SK-N-DZ (cell line): Measurements from ENCODE around the gene SALL1. TPM values are rescaled to one million over a fixed set of nuclear protein-coding genes. Genes with fewer than 3 reads are reported as not detected.
A peak's percentile ranks its signal among the peaks of the same experiment; 100 is the strongest.

Source experiments
- DNase-seq: peaks from one replicate; pipeline ENCODE4 v3.0.0-alpha.2; 2015; ENCODE audit warnings: low spot score
- polyA plus RNA-seq, 2 experiments: library from polyadenylated mRNA; depleted of rRNA; stranded (reverse); fragments of >200 nt; gene quantifications; 2 replicates each; pipeline ENCODE4 v1.2.3, GENCODE V29; 2014

The SALL1 gene
- polyA plus RNA-seq (2014; cell fraction: cytosol; rRNA removed) = 0.29 and 0.39 TPM in 2 replicates
- polyA plus RNA-seq (2014; cell fraction: nucleus; rRNA removed) = 0.09 and 1.2 TPM in 2 replicates

GRCh38 chr16:51150888-51151320 is at the start of gene SALL1:
Gene SALL1, minus strand, starts transcription at chr16:51151270. Its CDS starts 29 bp downstream, at chr16:51151241.
- peak; percentile 9 for DNase-seq

GRCh38 chr16:51200793-51201192 is 49.7 kb upstream of the SALL1 start:
- no peak for DNase-seq

DNA sequence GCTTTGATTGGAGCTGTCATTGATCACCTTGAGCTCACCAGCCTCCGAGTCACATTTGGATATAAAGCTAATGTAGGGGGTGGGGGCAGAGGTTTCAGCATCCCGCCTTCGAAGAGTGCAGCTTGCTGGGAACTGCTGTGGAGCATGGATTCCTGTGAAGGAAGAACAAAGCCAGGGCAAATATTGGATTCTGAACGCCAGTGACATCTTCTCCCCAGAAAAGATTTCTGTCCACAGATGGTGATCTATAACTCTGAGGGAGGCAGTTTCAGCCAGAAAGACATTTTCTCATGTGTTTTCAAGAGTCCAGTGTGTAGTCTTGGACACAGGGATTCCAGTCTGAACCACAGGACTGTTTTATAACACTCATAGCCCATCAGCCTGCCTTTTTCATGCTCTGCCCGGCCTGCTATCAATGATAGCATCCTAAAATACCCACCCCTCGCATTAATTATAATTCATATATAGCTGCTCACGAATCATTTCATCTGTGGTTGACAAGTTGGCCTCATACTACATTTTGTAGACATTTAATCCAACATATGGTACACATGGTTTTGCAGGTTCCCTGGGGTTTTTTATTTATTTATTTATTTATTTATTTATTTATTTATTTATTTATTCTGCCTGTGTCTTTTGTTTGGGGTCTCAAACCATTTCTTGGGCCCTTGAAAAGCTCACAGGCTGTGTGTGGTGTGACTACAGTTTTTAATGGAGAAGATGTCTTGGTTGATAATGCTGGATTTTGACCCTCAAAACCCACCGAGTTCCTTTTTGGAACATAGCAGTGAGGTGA is 47.1 kb upstream of the SALL1 start:
- DNase-seq = no peak

- DNase-seq = no peak
Observed at GRCh38 chr16:51193879-51194278, 42.8 kb upstream of the SALL1 start.

DNA sequence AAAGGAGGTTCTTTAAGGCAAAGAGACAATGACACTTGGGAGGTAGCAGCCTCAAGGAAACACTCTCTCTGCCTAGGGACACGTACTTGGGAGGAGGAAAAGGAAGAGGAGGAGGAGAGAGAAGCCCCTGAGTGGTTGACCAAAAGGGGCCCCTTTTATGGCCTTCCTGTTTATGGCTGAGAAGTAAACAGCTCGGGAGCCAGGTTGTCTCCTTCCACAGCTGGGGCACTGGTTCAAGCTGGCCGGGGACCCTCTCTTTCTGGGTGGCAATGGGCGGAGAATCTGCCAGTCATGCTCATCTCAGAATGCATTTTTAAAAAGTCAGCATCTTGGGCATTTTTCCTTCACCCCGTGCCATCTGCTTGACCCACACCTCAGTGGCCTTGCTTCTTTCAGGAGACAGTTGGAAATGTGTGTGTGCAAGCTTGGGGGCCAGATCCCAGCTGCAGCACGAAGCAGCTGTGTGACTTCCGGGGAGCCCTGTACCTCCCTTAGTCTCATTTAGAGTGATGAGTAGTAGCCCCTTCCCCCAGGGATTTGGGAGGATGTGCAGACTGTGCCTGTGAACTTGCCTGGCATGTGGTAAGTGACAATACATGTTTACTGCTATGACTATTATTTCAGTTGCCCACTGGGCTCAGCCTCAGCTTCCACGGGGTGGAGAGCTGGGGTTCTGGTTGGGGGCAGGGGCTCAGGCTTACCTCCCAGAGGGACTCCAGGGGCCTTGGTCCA is 33.8 kb upstream of the SALL1 start:
- no peak for DNase-seq

- DNase-seq = no peak
Observed at GRCh38 chr16:51181503-51181811, 30.4 kb upstream of the SALL1 start.

- DNase-seq = no peak
Observed at GRCh38 chr16:51180719-51181502, 29.8 kb upstream of the SALL1 start.

DNA sequence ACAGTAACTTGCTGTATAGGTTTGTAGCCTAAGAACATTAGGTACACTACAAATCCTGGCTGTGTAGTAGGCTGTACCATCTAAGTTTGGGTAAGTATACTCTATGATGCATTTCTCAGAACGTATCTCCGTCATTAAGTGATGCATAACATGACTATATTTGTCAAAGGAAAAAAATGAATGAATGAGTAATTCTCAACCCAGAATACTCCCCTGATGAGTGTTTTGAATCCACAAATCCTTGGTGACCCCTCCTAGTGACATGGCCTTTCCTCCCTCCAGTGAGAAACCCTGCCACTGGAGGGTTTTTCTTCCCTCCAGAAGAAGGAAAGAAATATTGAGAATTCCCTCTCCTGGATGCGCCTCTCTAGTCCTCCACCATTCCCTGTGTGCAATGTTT is 24.0 kb upstream of the SALL1 start:
- DNase-seq = no peak

- DNase-seq = no peak
Observed at GRCh38 chr16:51172368-51172767, 21.3 kb upstream of the SALL1 start.

DNA sequence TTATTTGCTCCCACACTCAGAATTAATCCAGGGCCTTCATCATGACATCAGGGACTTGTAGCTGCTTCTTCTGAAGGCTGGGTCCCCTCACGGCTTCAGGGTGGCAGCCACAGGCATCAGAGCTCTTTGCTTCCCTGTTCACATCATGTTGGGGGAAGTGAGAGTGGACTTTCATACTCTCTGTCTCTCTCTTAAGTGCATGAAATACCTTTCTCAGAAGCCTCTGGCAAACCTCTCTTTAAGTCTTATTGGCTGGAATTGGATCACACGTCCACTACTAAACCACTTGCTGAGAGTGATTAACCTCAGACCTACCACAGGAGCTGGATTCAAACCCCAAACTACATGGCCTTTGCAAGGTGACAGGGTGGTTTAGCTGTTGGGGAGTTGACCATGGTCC is 17.7 kb upstream of the SALL1 start:
- DNase-seq = no peak

GRCh38 chr16:51167170-51167895 is 16.3 kb upstream of the SALL1 start:
- no peak for DNase-seq

DNA sequence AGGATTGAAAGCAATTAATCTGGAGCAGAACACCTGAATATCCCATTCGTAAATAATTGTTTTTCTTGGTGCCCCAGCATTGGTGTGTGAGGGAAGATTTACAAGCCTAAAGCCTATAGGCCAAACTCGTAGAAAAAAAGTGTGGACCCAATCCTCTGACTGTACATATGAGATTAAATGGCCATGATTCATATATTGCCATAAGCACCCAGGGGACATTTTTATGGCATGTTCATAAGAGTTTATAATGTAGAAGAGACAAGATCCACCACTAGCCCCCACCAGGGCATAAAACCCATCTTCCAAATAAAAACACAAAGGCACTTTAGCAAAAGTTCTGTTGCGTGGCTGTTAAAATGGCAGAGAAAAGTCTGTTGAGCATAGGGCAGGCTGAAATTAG is 15.5 kb upstream of the SALL1 start:
- DNase-seq = no peak

- DNase-seq = no peak
Observed at GRCh38 chr16:51166091-51166490, 15.0 kb upstream of the SALL1 start.

GRCh38 chr16:51165043-51165442 is 14.0 kb upstream of the SALL1 start:
- DNase-seq = no peak

- DNase-seq = no peak
Observed at GRCh38 chr16:51164574-51164973, 13.5 kb upstream of the SALL1 start.

DNA sequence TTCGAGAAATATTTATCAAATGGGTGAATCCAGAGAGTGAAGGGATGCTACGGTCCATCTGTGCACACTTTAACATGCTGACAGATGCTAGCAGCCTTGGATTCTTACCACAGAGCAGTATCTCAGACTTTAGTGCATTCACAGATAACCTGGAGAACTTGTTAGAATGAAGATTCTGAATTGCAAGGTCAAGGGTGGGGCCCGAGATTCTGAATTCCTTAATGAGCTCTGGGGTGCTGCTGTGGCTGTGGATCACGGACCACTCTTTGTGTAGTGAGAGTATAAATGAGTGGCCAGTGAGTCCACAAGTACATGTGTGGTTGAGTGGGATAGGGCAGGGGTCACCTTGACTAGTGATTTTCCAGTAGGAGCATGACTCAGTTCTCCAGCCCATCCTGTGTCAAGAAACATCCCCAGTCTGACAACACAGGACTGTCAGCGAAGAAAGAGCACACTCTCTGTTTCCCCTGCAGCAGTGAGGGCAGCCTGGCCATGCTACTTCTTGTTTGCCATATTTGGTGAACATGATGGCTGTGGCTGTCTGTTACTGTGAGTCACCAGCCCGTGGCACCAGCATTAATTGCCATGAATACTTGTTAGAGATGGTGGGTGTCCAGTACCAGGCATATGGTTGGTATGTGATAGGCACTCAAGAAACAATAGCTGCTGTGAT is 13.0 kb upstream of the SALL1 start:
- no peak for DNase-seq

DNA sequence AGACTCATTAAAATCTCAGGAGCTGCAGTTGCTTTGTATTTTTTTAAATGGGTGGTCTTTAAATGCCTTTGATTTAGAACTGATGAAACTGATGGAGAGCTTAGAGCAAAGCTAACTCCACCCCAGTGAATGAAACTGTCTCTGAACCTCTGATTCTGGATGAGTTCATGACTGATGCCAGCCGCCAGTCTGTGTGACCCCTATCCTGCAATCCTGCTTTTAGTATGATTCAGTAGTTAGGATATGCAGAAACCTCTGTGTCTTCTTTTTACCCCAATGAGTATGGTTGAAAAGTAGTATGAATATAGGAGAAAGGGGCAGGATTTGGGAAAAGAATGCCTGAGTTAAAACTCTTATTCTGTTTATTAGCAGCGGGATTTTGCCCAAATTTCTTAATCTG is 12.3 kb upstream of the SALL1 start:
- no peak for DNase-seq

- no peak for DNase-seq
Observed at GRCh38 chr16:51161440-51162195, 10.5 kb upstream of the SALL1 start.

- DNase-seq = no peak
Observed at GRCh38 chr16:51159865-51160264, 8.8 kb upstream of the SALL1 start.

DNA sequence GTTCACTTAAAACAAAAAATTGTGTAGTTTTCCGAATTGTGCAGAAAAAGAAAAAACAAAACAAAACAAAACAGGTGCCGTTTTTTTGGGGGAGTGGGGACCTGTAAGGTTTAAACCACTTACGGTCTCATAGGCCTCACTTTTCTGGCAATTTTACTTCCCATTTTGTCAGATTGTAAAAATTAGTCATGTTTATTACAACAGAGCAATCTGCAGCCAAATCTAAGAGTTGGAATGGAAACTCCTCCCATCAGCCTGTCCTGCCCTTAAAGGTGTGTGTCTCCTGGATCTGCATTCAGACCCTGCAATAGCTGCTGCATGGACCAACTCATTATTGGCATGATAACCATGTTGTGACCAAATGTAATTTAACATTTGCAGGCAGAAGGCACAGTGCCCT is 8.2 kb upstream of the SALL1 start:
- DNase-seq = no peak
